Measurements from ENCODE around the gene MARCHF2.

The MARCHF2 gene

GRCh38 chr19:8487137-8487851 lies 74.2 kb downstream of the MARCHF2 start:
- no peak for TF ChIP-seq CTCF (IDR thresholded peaks at IDR 0.05; ENCODE audit: low read depth, low read length)
- H3K4me3 ChIP-seq (replicated peaks in 1 of 2; ENCODE audit: low read depth in 2 of 2, low read length in 2 of 2), result no peak overlapping the region
- no peak for DNase-seq (ENCODE audit: low read depth in 2 of 2)

GRCh38 chr19:8488365-8488764 lies 75.3 kb downstream of the MARCHF2 start:
- TF ChIP-seq CTCF (IDR thresholded peaks at IDR 0.05; ENCODE audit: low read depth, low read length), result no peak
- no peak for DNase-seq (ENCODE audit: low read depth in 2 of 2)
- no peak overlapping the region for H3K4me3 ChIP-seq (replicated peaks in 1 of 2; ENCODE audit: low read depth in 2 of 2, low read length in 2 of 2)
